Measurements from ENCODE around the gene USP5. TPM values are rescaled to one million over a fixed set of nuclear protein-coding genes. Genes with fewer than 3 reads are reported as not detected.

The USP5 gene
- total and polyA plus RNA-seq, 2 donors (not counting 3 experiments of a cell fraction or from before 2014, with no cell fraction given): 68.9 to 135 TPM

GRCh38 chr12:6860116-6860515 is 8.2 kb downstream of the USP5 start:
- H3K4me2 ChIP-seq (ENCODE audit: insufficient read depth, low read length): no peak overlapping the region
- FAIRE-seq (no peak), DNase-seq (ENCODE audit: low read depth, low spot score) (no peak)
- peaks cover 18 to 68% of the 10 kb centered on the region in 2 experiments for H3K36me3 ChIP-seq (ENCODE audit: control insufficient read depth in 2 of 2, extremely low read depth in 1 of 2, insufficient read depth in 2 of 2, low read length in 2 of 2)
- POLR2A ChIA-PET: no interaction called here
- no peaks in the 10 kb centered on the region for H3K9me3 ChIP-seq (replicated peaks; ENCODE audit: control insufficient read depth, insufficient read depth, low read length)
- TF ChIP-seq POLR2A (IDR thresholded peaks at IDR 0.05; ENCODE audit: low read depth, low read length) (no peak), MYC (IDR thresholded peaks at IDR 0.05; ENCODE audit: low read depth, low read length) (no peak), GATA2 (IDR thresholded peaks at IDR 0.05; ENCODE audit: insufficient read depth, insufficient read length, low read depth, low read length) (no peak), POLR2AphosphoS5 (IDR thresholded peaks at IDR 0.05; ENCODE audit: insufficient read depth, low read depth, low read length) (no peak), JUN (IDR thresholded peaks at IDR 0.05; ENCODE audit: borderline replicate concordance, insufficient read depth, insufficient read length, low read depth) (no peak), FOS (IDR thresholded peaks at IDR 0.05; ENCODE audit: borderline replicate concordance, insufficient read depth, low read length) (no peak)
- TF ChIP-seq, protein P1, sequence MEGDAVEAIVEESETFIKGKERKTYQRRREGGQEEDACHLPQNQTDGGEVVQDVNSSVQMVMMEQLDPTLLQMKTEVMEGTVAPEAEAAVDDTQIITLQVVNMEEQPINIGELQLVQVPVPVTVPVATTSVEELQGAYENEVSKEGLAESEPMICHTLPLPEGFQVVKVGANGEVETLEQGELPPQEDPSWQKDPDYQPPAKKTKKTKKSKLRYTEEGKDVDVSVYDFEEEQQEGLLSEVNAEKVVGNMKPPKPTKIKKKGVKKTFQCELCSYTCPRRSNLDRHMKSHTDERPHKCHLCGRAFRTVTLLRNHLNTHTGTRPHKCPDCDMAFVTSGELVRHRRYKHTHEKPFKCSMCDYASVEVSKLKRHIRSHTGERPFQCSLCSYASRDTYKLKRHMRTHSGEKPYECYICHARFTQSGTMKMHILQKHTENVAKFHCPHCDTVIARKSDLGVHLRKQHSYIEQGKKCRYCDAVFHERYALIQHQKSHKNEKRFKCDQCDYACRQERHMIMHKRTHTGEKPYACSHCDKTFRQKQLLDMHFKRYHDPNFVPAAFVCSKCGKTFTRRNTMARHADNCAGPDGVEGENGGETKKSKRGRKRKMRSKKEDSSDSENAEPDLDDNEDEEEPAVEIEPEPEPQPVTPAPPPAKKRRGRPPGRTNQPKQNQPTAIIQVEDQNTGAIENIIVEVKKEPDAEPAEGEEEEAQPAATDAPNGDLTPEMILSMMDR (IDR thresholded peaks at IDR 0.05; ENCODE audit: extremely low read depth in 1 of 2, insufficient read depth in 1 of 2, low read depth in 1 of 2, low read length in 2 of 2): no peak
- H3K27me3 ChIP-seq (ENCODE audit: control insufficient read depth in 2 of 2, insufficient read depth in 2 of 2, low read length in 2 of 2): no peaks in the 10 kb centered on the region
- no peak overlapping the region for H3K4me3 ChIP-seq (replicated peaks in 1 of 3; ENCODE audit: insufficient read depth in 1 of 3, low read depth in 1 of 3, low read length in 3 of 3)
- CTCF ChIA-PET: interaction anchor here (1.9 kb wide), 1 partner anchor 9 kb away, joined by 7 read pairs; no protein-coding TSS in a partner anchor
- dilution Hi-C loops (cut with MboI; ENCODE audit: extremely low pct_ligation_motif_present, low sequenced_read_pairs) (no loop called here), intact Hi-C loops (cut with micrococcal nuclease) (no loop called here)
- no peaks in the 10 kb centered on the region for H3K9me1 ChIP-seq (replicated peaks; ENCODE audit: control insufficient read depth, extremely low read depth, insufficient read depth, low read length)
- BruUV-seq (replicated peaks): no TSS peak
- no peak overlapping the region for H2AFZ ChIP-seq (ENCODE audit: low read depth, low read length)
- no peaks in the 10 kb centered on the region for H3K4me1 ChIP-seq (ENCODE audit: control insufficient read depth, extremely low read depth, insufficient read depth, low read length)
- H3K9ac ChIP-seq (replicated peaks; ENCODE audit: extremely low read depth, insufficient read depth, low read length): no peak overlapping the region
- no peaks in the 10 kb centered on the region for H4K20me1 ChIP-seq (replicated peaks; ENCODE audit: control insufficient read depth, extremely low read depth, insufficient read depth, low read length)
- H3K27ac ChIP-seq (ENCODE audit: insufficient read depth, low read depth, low read length): no peak overlapping the region
- peaks cover under 1% of the 10 kb centered on the region for H3K79me2 ChIP-seq (ENCODE audit: control insufficient read depth, insufficient read depth, low read length)
